Mesothelial cell of epicardium (in vitro differentiated cells): ENCODE measurements around the gene SORBS2. TPM values are rescaled to one million over a fixed set of nuclear protein-coding genes. Genes with fewer than 3 reads are reported as not detected.
A peak's percentile ranks its signal among the peaks of the same experiment; 100 is the strongest.

Experiments
- DNase-seq, 2 experiments: peaks; one replicate each; pipeline ENCODE4 v3.0.0; 2021; ENCODE audit warnings: low spot score in 2 of 2; ENCODE audit not compliant: unreplicated experiment in 2 of 2
- H3K27ac Mint-ChIP-seq: 2 replicates; pipeline ENCODE4 v1.8.0; 2021; ENCODE audit warnings: mixed read lengths
- H3K27me3 Mint-ChIP-seq: 2 replicates; pipeline ENCODE4 v1.8.0; 2021; ENCODE audit warnings: low read depth, mixed read lengths
- H3K36me3 Mint-ChIP-seq: 2 replicates; pipeline ENCODE4 v1.8.0; 2021; ENCODE audit warnings: mixed read lengths
- H3K4me1 Mint-ChIP-seq: 2 replicates; pipeline ENCODE4 v1.8.0; 2021; ENCODE audit warnings: mixed read lengths
- H3K4me3 Mint-ChIP-seq: 2 replicates; pipeline ENCODE4 v1.8.0; 2021; ENCODE audit warnings: mild to moderate bottlenecking, moderate library complexity, mixed read lengths
- H3K9me3 Mint-ChIP-seq: 2 replicates; pipeline ENCODE4 v1.8.0; 2021; ENCODE audit warnings: mixed read lengths
- total RNA-seq: library from RNA; stranded (reverse); gene quantifications from 3 replicates; pipeline ENCODE4 v1.2.1, GENCODE V29; 2021
- TF ChIP-seq, protein P1 (sequence below): fragments of 200-600 bp; sonication (generic); IDR thresholded peaks from one replicate; pipeline ENCODE4 v1.5.0; 2021; ENCODE audit warnings: antibody characterized with exemption; ENCODE audit not compliant: unreplicated experiment

The SORBS2 gene
- total RNA-seq, 1 donor from 2014 or later: 11.0 TPM

DNA sequence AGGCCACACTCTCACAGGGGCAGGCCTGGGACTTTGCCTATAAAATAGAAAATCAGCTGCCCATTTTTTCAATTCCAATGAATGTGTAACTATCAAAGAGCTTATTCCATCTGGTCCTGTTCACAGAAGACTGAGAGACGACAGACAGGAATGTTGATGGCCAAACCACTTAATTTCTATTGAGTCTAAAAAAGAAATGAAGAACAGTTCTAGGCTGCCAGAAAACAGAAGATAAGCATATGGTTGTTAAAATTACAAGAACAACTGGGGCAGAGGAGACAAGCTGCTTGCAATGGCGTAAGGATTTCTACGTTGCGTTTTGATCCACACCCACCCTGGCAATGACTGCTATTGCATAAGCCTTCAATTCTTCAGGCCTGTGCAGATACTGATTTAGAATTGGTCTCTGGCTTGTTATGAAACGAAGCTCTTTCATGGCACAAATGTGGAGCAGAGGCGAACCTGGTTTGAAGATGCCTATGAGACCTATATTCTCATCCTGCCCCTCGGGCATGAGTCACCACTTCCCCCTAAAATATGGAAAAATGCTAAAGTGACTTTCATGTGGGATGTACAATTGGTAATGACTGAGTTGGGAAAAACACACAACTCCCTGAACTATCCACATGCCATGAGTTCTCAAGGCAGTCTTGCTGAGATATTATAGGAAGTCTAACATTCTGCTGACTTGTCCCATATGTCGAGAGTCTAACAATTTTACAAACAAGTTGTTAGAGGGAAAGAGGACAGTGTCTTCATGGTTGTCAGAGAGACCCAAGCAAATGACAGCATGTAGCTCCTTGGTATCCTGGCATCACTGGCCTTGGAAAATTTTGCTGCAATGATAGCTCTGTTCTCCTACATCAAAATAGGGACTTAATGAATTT is 37.9 kb upstream of the SORBS2 start:
- H3K4me3 Mint-ChIP-seq: no peak overlapping the region
- H3K27ac Mint-ChIP-seq: peak overlapping the region; percentile 9
- TF ChIP-seq, protein P1, sequence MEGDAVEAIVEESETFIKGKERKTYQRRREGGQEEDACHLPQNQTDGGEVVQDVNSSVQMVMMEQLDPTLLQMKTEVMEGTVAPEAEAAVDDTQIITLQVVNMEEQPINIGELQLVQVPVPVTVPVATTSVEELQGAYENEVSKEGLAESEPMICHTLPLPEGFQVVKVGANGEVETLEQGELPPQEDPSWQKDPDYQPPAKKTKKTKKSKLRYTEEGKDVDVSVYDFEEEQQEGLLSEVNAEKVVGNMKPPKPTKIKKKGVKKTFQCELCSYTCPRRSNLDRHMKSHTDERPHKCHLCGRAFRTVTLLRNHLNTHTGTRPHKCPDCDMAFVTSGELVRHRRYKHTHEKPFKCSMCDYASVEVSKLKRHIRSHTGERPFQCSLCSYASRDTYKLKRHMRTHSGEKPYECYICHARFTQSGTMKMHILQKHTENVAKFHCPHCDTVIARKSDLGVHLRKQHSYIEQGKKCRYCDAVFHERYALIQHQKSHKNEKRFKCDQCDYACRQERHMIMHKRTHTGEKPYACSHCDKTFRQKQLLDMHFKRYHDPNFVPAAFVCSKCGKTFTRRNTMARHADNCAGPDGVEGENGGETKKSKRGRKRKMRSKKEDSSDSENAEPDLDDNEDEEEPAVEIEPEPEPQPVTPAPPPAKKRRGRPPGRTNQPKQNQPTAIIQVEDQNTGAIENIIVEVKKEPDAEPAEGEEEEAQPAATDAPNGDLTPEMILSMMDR: no peak
- H3K9me3 Mint-ChIP-seq: peaks cover 24% of the 10 kb centered on the region
- peaks cover 4% of the 10 kb centered on the region for H3K36me3 Mint-ChIP-seq
- H3K27me3 Mint-ChIP-seq: no peaks in the 10 kb centered on the region
- H3K4me1 Mint-ChIP-seq: peaks cover 17% of the 10 kb centered on the region
- no peak for DNase-seq

DNA sequence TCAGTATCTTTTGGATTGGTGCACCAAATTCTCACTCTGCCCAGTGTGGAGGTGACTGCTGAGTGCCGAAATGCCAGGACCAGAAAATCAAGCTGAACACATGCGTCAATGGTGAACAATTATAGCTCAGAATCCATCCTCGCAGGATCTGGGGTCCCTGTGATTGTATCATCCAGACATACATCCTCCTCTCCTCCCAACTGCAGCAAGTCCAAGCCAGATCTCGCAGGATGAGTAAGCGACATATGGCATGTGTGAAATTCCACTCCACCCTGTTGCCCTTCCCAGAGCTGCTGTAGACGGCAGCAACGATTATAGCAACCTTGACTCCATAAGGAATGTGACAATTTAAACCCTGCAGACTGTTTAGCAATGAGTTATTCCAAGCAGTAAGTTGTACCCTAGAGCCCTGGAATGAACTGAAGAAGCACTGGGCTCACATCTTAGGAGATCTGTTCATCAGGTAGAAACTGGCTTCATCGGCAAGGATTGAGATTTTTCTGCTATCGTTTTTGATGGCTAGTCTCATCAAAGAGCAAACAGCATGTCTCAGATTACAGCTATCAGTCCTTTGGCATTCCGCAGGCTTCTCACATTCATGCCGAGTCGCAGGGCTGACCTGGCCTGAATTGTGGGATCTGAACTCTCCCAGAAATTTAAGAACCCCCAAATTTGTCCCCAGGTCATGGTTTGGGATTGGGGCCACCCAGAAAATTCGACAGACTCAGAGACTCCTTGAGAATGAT is 35.5 kb upstream of the SORBS2 start:
- Mint-ChIP-seq H3K9me3 (peaks cover 34% of the 10 kb centered on the region), H3K4me3 (no peak overlapping the region), H3K27ac (no peak overlapping the region), H3K4me1 (peaks cover 17% of the 10 kb centered on the region), H3K36me3 (peaks cover 7% of the 10 kb centered on the region), H3K27me3 (no peaks in the 10 kb centered on the region)
- DNase-seq: no peak
- TF ChIP-seq, protein P1: no peak

DNA sequence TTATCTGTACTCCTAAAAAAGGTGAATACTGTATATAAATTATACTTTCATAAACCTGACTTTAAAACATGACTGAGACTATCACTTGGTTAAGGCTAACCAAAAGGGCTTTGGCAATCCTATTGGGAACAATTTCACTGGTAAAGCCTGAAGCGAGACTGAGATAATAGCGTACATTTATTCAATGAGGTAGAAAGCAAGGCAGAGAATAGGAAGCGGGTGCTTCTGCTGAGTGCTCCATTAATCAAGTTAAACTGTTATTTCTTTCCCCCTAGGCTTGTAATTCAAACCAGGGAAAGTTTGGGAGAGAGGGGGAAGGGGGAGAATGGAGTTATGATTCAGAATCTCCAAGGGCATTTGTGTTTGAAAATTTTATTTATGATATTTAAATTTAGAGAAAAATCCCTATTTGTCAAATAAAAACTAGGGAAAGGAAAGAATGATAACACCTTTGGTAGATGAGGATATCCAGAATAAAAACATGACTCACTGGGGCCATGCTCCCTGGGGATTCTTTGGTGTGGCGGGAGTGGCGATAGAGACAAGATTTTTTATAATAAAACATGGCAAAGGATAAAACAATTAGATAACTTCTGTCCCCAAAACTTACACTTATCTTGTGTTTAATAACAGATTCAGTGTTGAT is 34.6 kb upstream of the SORBS2 start:
- peaks cover 7% of the 10 kb centered on the region for H3K36me3 Mint-ChIP-seq

DNA sequence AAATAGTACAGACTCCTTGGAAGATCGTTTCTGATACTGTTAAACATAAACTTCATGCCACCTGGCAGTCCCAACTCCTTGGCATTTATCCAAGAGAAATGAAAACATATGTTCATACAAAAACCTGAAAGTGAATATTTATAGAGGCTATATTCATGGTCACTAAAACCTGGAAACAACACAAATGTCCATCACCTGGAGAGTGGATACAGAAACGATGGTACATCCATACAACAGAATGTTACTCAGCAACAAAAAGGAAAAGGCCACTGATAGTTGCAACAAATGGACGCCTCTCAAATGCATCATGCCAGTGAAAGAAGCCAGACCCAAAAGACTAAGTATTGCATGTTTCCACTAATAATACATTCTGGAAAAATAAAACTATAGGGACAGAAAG is 34.0 kb upstream of the SORBS2 start:
- DNase-seq: no peak
- Mint-ChIP-seq H3K27ac (no peak overlapping the region), H3K4me3 (no peak overlapping the region), H3K4me1 (peaks cover 17% of the 10 kb centered on the region), H3K9me3 (peaks cover 24% of the 10 kb centered on the region), H3K36me3 (peaks cover 7% of the 10 kb centered on the region), H3K27me3 (no peaks in the 10 kb centered on the region)
- TF ChIP-seq, protein P1: no peak

More for the DNA sequence above, 34.6 kb upstream of the SORBS2 start:
- no peaks in the 10 kb centered on the region for H3K27me3 Mint-ChIP-seq
- peaks cover 17% of the 10 kb centered on the region for H3K4me1 Mint-ChIP-seq
- no peak for DNase-seq
- no peak overlapping the region for H3K4me3 Mint-ChIP-seq
- H3K27ac Mint-ChIP-seq: no peak overlapping the region
- H3K9me3 Mint-ChIP-seq: peaks cover 27% of the 10 kb centered on the region
- TF ChIP-seq, protein P1: no peak

DNA sequence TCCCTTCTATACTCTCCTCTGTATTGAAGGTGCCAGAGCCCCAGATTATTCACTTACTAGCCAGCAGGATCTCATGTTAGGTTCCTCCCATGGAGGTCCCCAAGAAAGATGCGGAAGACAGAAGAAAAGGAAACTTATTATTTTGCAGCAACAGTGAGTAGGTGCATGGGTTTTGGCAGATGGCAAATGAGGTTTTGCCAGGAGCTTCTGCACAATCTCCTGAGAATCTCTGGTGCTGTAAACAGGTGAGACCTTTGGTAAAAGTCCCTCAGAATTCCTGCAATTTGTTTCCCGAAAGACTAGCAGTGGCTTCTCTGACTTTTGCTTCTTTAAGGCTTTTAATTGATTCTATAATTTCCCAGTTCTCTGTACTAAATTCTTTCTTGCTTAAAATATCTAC is 29.5 kb upstream of the SORBS2 start:
- H3K4me1 Mint-ChIP-seq: peaks cover 17% of the 10 kb centered on the region
- H3K9me3 Mint-ChIP-seq: peaks cover 19% of the 10 kb centered on the region
- peaks cover 6% of the 10 kb centered on the region for H3K36me3 Mint-ChIP-seq
- H3K27ac Mint-ChIP-seq: no peak overlapping the region
- no peaks in the 10 kb centered on the region for H3K27me3 Mint-ChIP-seq
- DNase-seq: no peak
- H3K4me3 Mint-ChIP-seq: no peak overlapping the region
- TF ChIP-seq, protein P1: no peak
